ENCODE data around the gene VTI1A. TPM values are rescaled to one million over a fixed set of nuclear protein-coding genes. Genes with fewer than 3 reads are reported as not detected.
A peak's percentile ranks its signal among the peaks of the same experiment; 100 is the strongest.

Gene VTI1A
- total RNA-seq, 1 donor from 2014 or later, result 36.9 TPM

DNA sequence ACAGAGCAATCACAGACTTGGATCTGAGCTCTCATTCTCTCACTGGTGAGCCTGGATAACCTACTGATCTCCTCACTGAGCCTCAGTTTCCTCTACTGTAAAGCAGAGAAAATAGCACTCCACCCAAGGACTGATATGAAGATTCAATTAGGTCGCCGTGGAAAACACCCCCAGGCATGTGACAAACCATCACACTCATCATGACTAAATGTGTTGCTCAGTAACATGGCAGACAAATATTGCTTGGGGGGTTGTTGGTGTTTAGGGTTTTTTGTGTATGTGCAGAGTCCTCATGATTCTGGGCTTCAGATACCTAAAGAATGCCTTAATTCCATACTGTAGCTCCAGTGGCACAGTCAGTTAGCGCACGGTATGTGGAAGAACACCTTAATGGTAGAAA lies 380.9 kb downstream of the VTI1A start:
- ATAC-seq (no peak), DNase-seq (no peak)
- Histone ChIP-seq H3K4me1 (no peaks in the 10 kb centered on the region), H3K27ac (no peak overlapping the region), H3K36me3 (no peaks in the 10 kb centered on the region), H3K9me3 (no peaks in the 10 kb centered on the region), H3K4me3 (no peak overlapping the region), H3K27me3 (ENCODE audit: low read depth) (no peaks in the 10 kb centered on the region)
- TF ChIP-seq, protein P1, sequence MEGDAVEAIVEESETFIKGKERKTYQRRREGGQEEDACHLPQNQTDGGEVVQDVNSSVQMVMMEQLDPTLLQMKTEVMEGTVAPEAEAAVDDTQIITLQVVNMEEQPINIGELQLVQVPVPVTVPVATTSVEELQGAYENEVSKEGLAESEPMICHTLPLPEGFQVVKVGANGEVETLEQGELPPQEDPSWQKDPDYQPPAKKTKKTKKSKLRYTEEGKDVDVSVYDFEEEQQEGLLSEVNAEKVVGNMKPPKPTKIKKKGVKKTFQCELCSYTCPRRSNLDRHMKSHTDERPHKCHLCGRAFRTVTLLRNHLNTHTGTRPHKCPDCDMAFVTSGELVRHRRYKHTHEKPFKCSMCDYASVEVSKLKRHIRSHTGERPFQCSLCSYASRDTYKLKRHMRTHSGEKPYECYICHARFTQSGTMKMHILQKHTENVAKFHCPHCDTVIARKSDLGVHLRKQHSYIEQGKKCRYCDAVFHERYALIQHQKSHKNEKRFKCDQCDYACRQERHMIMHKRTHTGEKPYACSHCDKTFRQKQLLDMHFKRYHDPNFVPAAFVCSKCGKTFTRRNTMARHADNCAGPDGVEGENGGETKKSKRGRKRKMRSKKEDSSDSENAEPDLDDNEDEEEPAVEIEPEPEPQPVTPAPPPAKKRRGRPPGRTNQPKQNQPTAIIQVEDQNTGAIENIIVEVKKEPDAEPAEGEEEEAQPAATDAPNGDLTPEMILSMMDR (IDR thresholded peaks at IDR 0.05), result no peak
- intact Hi-C loops (cut with DNase I), result no loop called here

DNA sequence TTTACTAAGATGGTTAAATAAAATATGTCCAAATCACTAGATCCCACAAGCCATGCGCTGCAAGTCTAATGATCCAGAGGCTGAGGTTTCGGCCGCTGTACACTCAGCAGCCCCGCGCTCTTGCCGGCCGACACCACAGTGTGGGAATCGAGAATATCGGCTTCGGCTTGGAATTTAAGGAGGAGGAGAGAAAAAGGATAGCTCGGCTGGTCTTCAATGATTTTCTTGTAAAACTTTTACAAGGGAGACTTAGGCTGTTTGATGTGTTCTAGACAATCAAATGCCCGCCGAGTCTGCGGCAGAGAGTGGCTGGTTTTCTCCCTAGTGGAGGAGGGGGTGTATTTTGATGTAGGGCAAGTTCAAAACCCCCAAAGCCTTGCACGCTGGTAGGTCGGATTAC lies 384.8 kb downstream of the VTI1A start:
- no peak for DNase-seq
- Histone ChIP-seq H3K27ac (no peak overlapping the region), H3K9me3 (no peaks in the 10 kb centered on the region), H3K4me3 (no peak overlapping the region), H3K27me3 (ENCODE audit: low read depth) (no peaks in the 10 kb centered on the region), H3K36me3 (no peaks in the 10 kb centered on the region), H3K4me1 (peaks cover 17% of the 10 kb centered on the region)
- TF ChIP-seq, protein P1 (IDR thresholded peaks at IDR 0.05), result no peak
- no peak for ATAC-seq
- intact Hi-C loops (cut with DNase I), result no loop called here

DNA sequence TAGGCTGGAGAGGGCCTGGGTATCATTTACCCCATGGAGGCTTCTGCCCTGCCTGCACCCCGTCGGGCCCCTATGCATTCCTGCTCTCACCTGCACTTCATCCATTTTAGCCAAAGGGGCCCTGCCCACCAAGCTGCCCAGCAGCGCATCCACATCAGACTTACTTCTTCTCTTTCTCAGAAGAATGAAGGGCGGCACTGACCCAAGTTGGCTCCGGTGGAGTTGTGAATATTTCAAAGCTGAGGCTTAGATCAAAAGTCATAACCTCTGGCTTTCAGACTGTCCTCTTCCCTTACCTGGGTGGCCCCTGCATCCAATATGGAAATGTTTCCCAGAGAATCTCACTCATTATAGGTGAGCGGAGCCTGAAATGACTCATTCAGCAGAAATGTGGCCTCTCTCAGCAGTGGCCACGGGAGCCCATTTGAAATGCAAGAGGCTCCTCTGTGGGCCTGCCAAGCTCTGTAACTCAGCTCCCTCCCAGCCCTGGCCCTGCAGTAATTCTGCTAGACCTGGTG lies 385.4 kb downstream of the VTI1A start:
- H3K36me3 ChIP-seq, result no peaks in the 10 kb centered on the region
- DNase-seq (no peak), ATAC-seq (no peak)
- no peak overlapping the region for H3K4me3 ChIP-seq
- peaks cover 17% of the 10 kb centered on the region for H3K4me1 ChIP-seq
- H3K9me3 ChIP-seq, result no peaks in the 10 kb centered on the region
- TF ChIP-seq, protein P1 (IDR thresholded peaks at IDR 0.05), result no peak
- H3K27ac ChIP-seq, result no peak overlapping the region
- H3K27me3 ChIP-seq (ENCODE audit: low read depth), result no peaks in the 10 kb centered on the region
- intact Hi-C loops (cut with DNase I), result no loop called here

DNA sequence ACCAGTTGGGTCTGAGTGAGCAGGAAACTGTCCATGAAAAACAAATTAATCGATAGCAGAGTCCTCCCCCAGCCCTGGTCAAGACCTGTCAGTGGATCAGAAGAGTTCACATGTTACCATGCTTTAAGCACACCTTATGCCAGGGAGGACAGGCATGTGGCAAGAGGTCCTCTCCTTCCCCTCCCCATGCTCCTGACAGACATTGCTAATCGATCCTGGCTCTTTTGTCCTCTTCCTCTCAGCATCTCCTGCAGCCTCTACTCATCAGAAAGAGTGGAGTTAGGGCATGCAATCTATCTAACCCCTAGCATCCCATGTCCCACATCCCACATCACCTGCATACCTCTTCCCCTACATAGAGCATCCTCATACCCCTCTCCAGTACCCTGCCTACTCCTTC lies 385.9 kb downstream of the VTI1A start:
- DNase-seq (no peak), ATAC-seq (no peak)
- Histone ChIP-seq H3K27ac (no peak overlapping the region), H3K4me3 (no peak overlapping the region), H3K9me3 (no peaks in the 10 kb centered on the region), H3K36me3 (no peaks in the 10 kb centered on the region), H3K27me3 (ENCODE audit: low read depth) (no peaks in the 10 kb centered on the region), H3K4me1 (peaks cover 17% of the 10 kb centered on the region)
- TF ChIP-seq, protein P1 (IDR thresholded peaks at IDR 0.05), result no peak
- intact Hi-C loops (cut with DNase I), result no loop called here

DNA sequence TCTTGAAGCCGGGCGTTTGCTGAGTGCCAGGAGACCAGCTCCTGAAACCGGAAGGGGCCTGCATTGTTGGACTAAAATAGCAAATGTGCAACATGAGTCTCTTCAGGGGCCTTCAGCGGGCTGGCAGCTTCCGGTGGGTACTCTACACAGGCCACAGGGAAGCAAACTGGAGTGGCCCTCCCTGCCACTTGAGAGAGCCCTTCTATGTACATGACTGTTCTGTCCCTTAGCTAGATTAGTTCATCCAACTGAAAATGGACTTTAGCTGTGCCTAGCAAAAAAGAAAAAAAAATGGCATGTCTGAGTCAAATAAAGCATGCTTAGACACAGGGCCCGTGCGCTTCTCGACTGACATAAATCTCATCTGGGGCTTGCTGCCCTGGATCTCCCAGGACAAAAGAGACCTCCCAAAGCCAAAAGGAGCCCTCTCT lies 387.8 kb downstream of the VTI1A start:
- ATAC-seq, result peak; percentile 83 to 86

More for the DNA sequence above, 387.8 kb downstream of the VTI1A start:
- H3K27ac ChIP-seq, result no peak overlapping the region
- H3K27me3 ChIP-seq (ENCODE audit: low read depth), result no peaks in the 10 kb centered on the region
- no peak overlapping the region for H3K4me3 ChIP-seq
- H3K4me1 ChIP-seq, result peaks cover 17% of the 10 kb centered on the region
- H3K36me3 ChIP-seq, result no peaks in the 10 kb centered on the region
- intact Hi-C loops (cut with DNase I), result no loop called here
- H3K9me3 ChIP-seq, result no peaks in the 10 kb centered on the region
- TF ChIP-seq, protein P1 (IDR thresholded peaks at IDR 0.05), result no peak
- DNase-seq, result peak; percentile 84
